Trophoblast cell (in vitro differentiated cells and primary cell): ENCODE data around the gene TMEM82.

Source experiments
- DNase-seq, 2 donors: peaks; one replicate each; pipeline ENCODE4 v3.0.0-alpha.2; 2016
- H2AFZ ChIP-seq: 2 replicates; pipeline ENCODE4 v1.6.1; 2013; ENCODE audit warnings: low read length, moderate library complexity, mild to moderate bottlenecking; ENCODE audit not compliant: insufficient read depth, poor library complexity
- H2AK5ac ChIP-seq: 2 replicates; pipeline ENCODE4 v1.6.1; 2013; ENCODE audit warnings: mild to moderate bottlenecking, low read length
- H2BK120ac ChIP-seq: 2 replicates; pipeline ENCODE4 v1.6.1; 2013; ENCODE audit warnings: low read length, mild to moderate bottlenecking, moderate library complexity; ENCODE audit not compliant: insufficient read depth, poor library complexity
- H2BK12ac ChIP-seq: 2 replicates; pipeline ENCODE4 v1.6.1; 2013; ENCODE audit warnings: mild to moderate bottlenecking, low read length, moderate library complexity
- H2BK5ac ChIP-seq: 2 replicates; pipeline ENCODE4 v1.6.1; 2013; ENCODE audit warnings: low read length, low read depth, moderate library complexity, mild to moderate bottlenecking; ENCODE audit not compliant: poor library complexity
- H3K14ac ChIP-seq: 2 replicates; pipeline ENCODE4 v1.6.1; 2013; ENCODE audit warnings: mild to moderate bottlenecking, low read length
- H3K18ac ChIP-seq: 2 replicates; pipeline ENCODE4 v1.6.1; 2013; ENCODE audit warnings: mild to moderate bottlenecking, low read length
- H3K23ac ChIP-seq: 2 replicates; pipeline ENCODE4 v1.6.1; 2013; ENCODE audit warnings: low read length
- H3K27ac ChIP-seq: 2 replicates; pipeline ENCODE4 v1.5.1; 2013; ENCODE audit warnings: low read depth, mild to moderate bottlenecking, inconsistent platforms, low read length, moderate library complexity
- H3K27me3 ChIP-seq: 2 replicates; pipeline ENCODE4 v1.6.1; 2013; ENCODE audit warnings: inconsistent platforms, mild to moderate bottlenecking, low read length, moderate library complexity; ENCODE audit not compliant: insufficient read depth
- H3K36me3 ChIP-seq, 2 experiments: 1 replicate in 1 of 2; 2 replicates in 1 of 2; pipeline ENCODE4 v1.6.1; 2013; ENCODE audit warnings: low read length in 2 of 2, mild to moderate bottlenecking in 2 of 2, moderate library complexity in 1 of 2; ENCODE audit not compliant: insufficient read depth in 2 of 2, control insufficient read depth in 1 of 2
- H3K4ac ChIP-seq: 2 replicates; pipeline ENCODE4 v1.6.1; 2013; ENCODE audit warnings: low read depth, mild to moderate bottlenecking, low read length, moderate library complexity
- H3K4me1 ChIP-seq, 2 experiments: 1 replicate in 1 of 2; 2 replicates in 1 of 2; pipeline ENCODE4 v1.6.1; 2013; ENCODE audit warnings: low read length in 2 of 2, mild to moderate bottlenecking in 2 of 2, moderate library complexity in 1 of 2; ENCODE audit not compliant: insufficient read depth in 2 of 2, control insufficient read depth in 1 of 2
- H3K4me2 ChIP-seq: 2 replicates; pipeline ENCODE4 v1.6.1; 2013; ENCODE audit warnings: inconsistent platforms, mild to moderate bottlenecking, low read length, moderate library complexity
- H3K4me3 ChIP-seq: 2 replicates; pipeline ENCODE4 v1.5.1; 2013; ENCODE audit warnings: mild to moderate bottlenecking, low read depth, low read length, inconsistent platforms
- H3K79me1 ChIP-seq: one replicate; pipeline ENCODE4 v1.6.1; 2013; ENCODE audit warnings: low read length
- H3K79me2 ChIP-seq: 2 replicates; pipeline ENCODE4 v1.6.1; 2013; ENCODE audit warnings: low read length, mild to moderate bottlenecking; ENCODE audit not compliant: control insufficient read depth, insufficient read depth, poor library complexity
- H3K9ac ChIP-seq: 2 replicates; pipeline ENCODE4 v1.6.1; 2013; ENCODE audit warnings: mild to moderate bottlenecking, low read length
- H3K9me3 ChIP-seq: 2 replicates; pipeline ENCODE4 v1.6.1; 2013; ENCODE audit warnings: low read depth, mild to moderate bottlenecking, control low read depth, inconsistent platforms, low read length; ENCODE audit not compliant: insufficient read depth
- H4K12ac ChIP-seq: 2 replicates; pipeline ENCODE4 v1.6.1; 2013; ENCODE audit warnings: low read depth, mild to moderate bottlenecking, low read length, moderate library complexity
- H4K8ac ChIP-seq: 2 replicates; pipeline ENCODE4 v1.6.1; 2013; ENCODE audit warnings: low read depth, mild to moderate bottlenecking, low read length, moderate library complexity
- H4K91ac ChIP-seq: one replicate; pipeline ENCODE4 v1.6.1; 2013; ENCODE audit warnings: low read depth, mild to moderate bottlenecking, low read length, moderate library complexity
- WGBS: extraction: QIAGEN DNeasy Blood & Tissue Kit; methylation state at CpG from one replicate; pipeline ENCODE4 v1.1.7; 2013; ENCODE audit warnings: missing lambda C conversion rate; ENCODE audit not compliant: insufficient read length, insufficient coverage; ENCODE audit errors: extremely low coverage; 5-methylcytosine and 5-hydroxymethylcytosine counted together

The TMEM82 gene

GRCh38 chr1:15796086-15796462 is 53.8 kb downstream of the TMEM82 start:
- Histone ChIP-seq H2BK120ac (peak overlapping the region; percentile 62), H2AK5ac (no peak overlapping the region), H3K4me3 (no peak overlapping the region), H3K9ac (no peak overlapping the region), H3K27me3 (no peaks in the 10 kb centered on the region), H4K12ac (no peak overlapping the region), H3K4me1 (peaks cover 27 to 42% of the 10 kb centered on the region in 2 experiments), H3K4me2 (no peak overlapping the region), H3K79me2 (no peaks in the 10 kb centered on the region), H4K91ac (peak overlapping the region; percentile 67), H4K8ac (no peak overlapping the region), H2AFZ (no peak overlapping the region), H2BK12ac (peak overlapping the region; percentile 59), H3K4ac (no peak overlapping the region), H3K9me3 (no peaks in the 10 kb centered on the region), H2BK5ac (peak overlapping the region; percentile 5), H3K18ac (no peak overlapping the region), H3K14ac (no peak overlapping the region), H3K36me3 (no peaks in the 10 kb centered on the region), H3K23ac (no peak overlapping the region), H3K27ac (peak overlapping the region; percentile 67), H3K79me1 (peaks cover 25% of the 10 kb centered on the region)
- WGBS, result no CpG with 5 or more reads among the region's 2 CpGs
- no peak for DNase-seq
